SK-N-SH (cell line): Measurements from ENCODE around the gene CD14. TPM values are rescaled to one million over a fixed set of nuclear protein-coding genes. Genes with fewer than 3 reads are reported as not detected.
"Not testable (repeated sequence)": the region's sequence is repeated elsewhere in the genome, so short reads cannot be mapped to it uniquely, and the experiment has no call there.

Source experiments
- CTCF ChIA-PET: fragments of 300-600, 350-600 bp; formaldehyde crosslinking; extraction: SDS; loops from one replicate; lab custom pipeline; 2021; lab: Yijun Ruan, JAX
- POLR2A ChIA-PET: fragments of 350-600 bp; sonication (Branson Sonifier 250); formaldehyde crosslinking; extraction: SDS; loops from one replicate; lab custom pipeline; 2020; ENCODE audit warnings: antibody characterized with exemption, inconsistent platforms; lab: Yijun Ruan, JAX
- DNase-seq: peaks from one replicate; pipeline ENCODE4 v3.0.0; 2012
- H2AFZ ChIP-seq: fragments of 200-600 bp; sonication (generic); 2 replicates; pipeline ENCODE4 v1.8.1; 2016; ENCODE audit warnings: antibody characterized with exemption, mild to moderate bottlenecking, low read depth
- H3F3A ChIP-seq: fragments of 200-600 bp; sonication (generic); replicated peaks from 2 replicates; pipeline ENCODE3; 2016; ENCODE audit warnings: antibody characterized with exemption, mild to moderate bottlenecking; ENCODE audit not compliant: insufficient read depth
- H3K27ac ChIP-seq, 2 experiments: fragments of 200-500 bp in 1 of 2; fragments of 200-600 bp in 1 of 2; sonication (Bioruptor generic) in 1 of 2; sonication (generic), shearing (Covaris generic) in 1 of 2; 2 replicates each; pipeline versions ENCODE4 v1.5.1 to v1.6.1; 2014 to 2016; ENCODE audit warnings: low read depth in 2 of 2, inconsistent platforms in 1 of 2, low read length in 1 of 2, mild to moderate bottlenecking in 1 of 2, mixed read lengths in 1 of 2
- H3K27me3 ChIP-seq: fragments of 200-600 bp; sonication (generic), shearing (Covaris generic); 2 replicates; pipeline ENCODE4 v1.6.1; 2016; ENCODE audit warnings: mixed run types; ENCODE audit not compliant: insufficient read depth
- H3K36me3 ChIP-seq, 2 experiments: fragments of 200-500 bp in 1 of 2; fragments of 200-600 bp in 1 of 2; sonication (Bioruptor generic) in 1 of 2; sonication (generic) in 1 of 2; replicated peaks in 1 of 2; 2 replicates each; pipeline versions ENCODE3 to v1.5.1; 2014 to 2016; ENCODE audit warnings: low read length in 1 of 2, mild to moderate bottlenecking in 1 of 2; ENCODE audit not compliant: insufficient read depth in 2 of 2, control insufficient read depth in 1 of 2
- H3K4me1 ChIP-seq, 2 experiments: fragments of 200-500 bp in 1 of 2; fragments of 200-600 bp in 1 of 2; sonication (Bioruptor generic) in 1 of 2; sonication (generic), shearing (Covaris generic) in 1 of 2; 2 replicates each; pipeline versions ENCODE4 v1.5.1 to v1.6.1; 2014 to 2016; ENCODE audit warnings: low read depth in 1 of 2, low read length in 1 of 2, mixed run types in 1 of 2; ENCODE audit not compliant: insufficient read depth in 2 of 2, control insufficient read depth in 1 of 2
- H3K4me2 ChIP-seq: fragments of 200-600 bp; sonication (generic), shearing (Covaris generic); 2 replicates; pipeline ENCODE4 v1.6.1; 2017; ENCODE audit warnings: mixed run types
- H3K4me3 ChIP-seq, 2 experiments: fragments of 200-500 bp in 1 of 2; fragments of 200-600 bp in 1 of 2; sonication (Bioruptor generic) in 1 of 2; sonication (generic), shearing (Covaris generic) in 1 of 2; 2 replicates each; pipeline versions ENCODE4 v1.5.1 to v1.8.1; 2014 to 2016; ENCODE audit warnings: low read depth in 2 of 2, inconsistent platforms in 1 of 2, low read length in 1 of 2, mild to moderate bottlenecking in 1 of 2, mixed read lengths in 1 of 2, moderate library complexity in 1 of 2
- H3K79me2 ChIP-seq: fragments of 200-600 bp; sonication (generic); 2 replicates; pipeline ENCODE4 v1.8.1; 2017; ENCODE audit warnings: mild to moderate bottlenecking; ENCODE audit not compliant: insufficient read depth
- H3K9ac ChIP-seq: fragments of 200-600 bp; sonication (generic); 2 replicates; pipeline ENCODE4 v1.6.1; 2017; ENCODE audit warnings: mixed run types
- H3K9me2 ChIP-seq: fragments of 200-600 bp; sonication (generic); 2 replicates; pipeline ENCODE4 v1.6.1; 2017; ENCODE audit warnings: mixed run types
- H3K9me3 ChIP-seq: fragments of 200-600 bp; sonication (generic); 2 replicates; pipeline ENCODE4 v1.6.1; 2017; ENCODE audit warnings: mixed run types, mild to moderate bottlenecking, moderate library complexity
- H4K20me1 ChIP-seq: fragments of 200-600 bp; sonication (generic); 2 replicates; pipeline ENCODE4 v1.6.1; 2017; ENCODE audit warnings: mild to moderate bottlenecking, mixed run types; ENCODE audit not compliant: insufficient read depth
- GABPA ChIP-seq: IDR thresholded peaks from 2 replicates; pipeline ENCODE4 v1.4.0; 2012; ENCODE audit warnings: low read depth, mild to moderate bottlenecking
- GATA2 ChIP-seq: sonication (generic); formaldehyde crosslinking; IDR thresholded peaks from 2 replicates; pipeline ENCODE4 v1.5.0; 2020; ENCODE audit warnings: mild to moderate bottlenecking, missing genetic modification reagents
- JUND ChIP-seq: IDR thresholded peaks from 2 replicates; pipeline ENCODE4 v1.4.0; 2012
- POLR2AphosphoS5 ChIP-seq: IDR thresholded peaks from 2 replicates; pipeline ENCODE4 v1.6.1; 2012; ENCODE audit warnings: low read depth, low read length
- RFX5 ChIP-seq: IDR thresholded peaks from 2 replicates; pipeline ENCODE4 v1.6.1; 2012; ENCODE audit warnings: mild to moderate bottlenecking, improper control_type of control experiment, low read length
- RXRA ChIP-seq: IDR thresholded peaks from 2 replicates; pipeline ENCODE4 v1.4.0; 2012; ENCODE audit warnings: low read depth, mild to moderate bottlenecking, borderline replicate concordance
- SMC3 ChIP-seq: IDR thresholded peaks from 2 replicates; pipeline ENCODE4 v1.6.1; 2012; ENCODE audit warnings: low read depth, low read length, improper control_type of control experiment
- TCF12 ChIP-seq: IDR thresholded peaks from 2 replicates; pipeline ENCODE4 v1.4.0; 2012
- TEAD4 ChIP-seq: IDR thresholded peaks from 2 replicates; pipeline ENCODE4 v1.4.0; 2012; ENCODE audit warnings: mild to moderate bottlenecking, borderline replicate concordance; ENCODE audit not compliant: insufficient read depth
- WGBS: methylation state at CpG from one replicate; pipeline ENCODE4 v1.1.6; 2017; ENCODE audit warnings: low lambda C conversion rate; 5-methylcytosine and 5-hydroxymethylcytosine counted together
- polyA plus RNA-seq, 3 experiments: library from polyadenylated mRNA; depleted of rRNA; stranded (reverse); fragments of >200 nt; gene quantifications; 2 replicates each; pipeline ENCODE4 v1.2.3, GENCODE V29; 2012
- TF ChIP-seq, protein P1 (sequence below): IDR thresholded peaks from 2 replicates; pipeline ENCODE4 v1.4.0; 2012; ENCODE audit warnings: low read depth, borderline replicate concordance
- TF ChIP-seq, protein P2 (sequence below): IDR thresholded peaks from 2 replicates; pipeline ENCODE4 v1.6.1; 2012; ENCODE audit warnings: mild to moderate bottlenecking, low read depth, low read length, moderate library complexity
- TF ChIP-seq, protein P3 (sequence below): fragments of 150-350 bp; IDR thresholded peaks from 2 replicates; pipeline ENCODE4 v1.6.1; 2016; ENCODE audit warnings: mild to moderate bottlenecking, low read depth, low read length

CD14 gene
- polyA plus RNA-seq, 1 of the 3 experiments (the other 2 are of a cell fraction) = 0.12 TPM

DNA sequence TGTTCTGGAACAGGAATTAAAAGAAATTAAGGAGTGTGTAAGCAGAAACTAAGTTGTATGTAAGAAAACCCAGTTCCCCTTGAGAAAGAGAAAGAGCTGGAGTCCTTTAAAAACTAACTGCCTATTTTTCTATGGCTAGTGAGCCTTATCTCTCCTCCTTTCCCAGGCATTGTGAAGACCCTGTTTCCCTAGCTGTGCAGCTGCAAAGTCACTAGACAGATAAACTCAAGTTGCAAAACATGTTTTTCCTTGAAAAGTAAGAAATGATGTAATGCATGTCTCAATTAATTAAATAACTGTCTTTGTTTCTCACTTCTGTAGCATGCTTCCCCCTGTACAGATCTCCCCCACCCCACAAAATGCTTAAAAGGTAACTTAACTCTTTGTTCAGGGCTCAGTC, 9.9 kb downstream of the CD14 start:
- H3K9ac ChIP-seq, H3K79me2 ChIP-seq, DNase-seq, H3K4me3 ChIP-seq, H3K9me3 ChIP-seq, H3K9me2 ChIP-seq, H3K27ac ChIP-seq, H2AFZ ChIP-seq, H3K4me1 ChIP-seq, H3K4me2 ChIP-seq, H3K36me3 ChIP-seq, H3K27me3 ChIP-seq, POLR2A ChIA-PET, H4K20me1 ChIP-seq, H3F3A ChIP-seq: not testable (repeated sequence)
- CTCF ChIA-PET = interaction anchor here (1.1 kb wide), 1 partner anchor 17 kb away, joined by 3 read pairs; no protein-coding TSS in a partner anchor

DNA sequence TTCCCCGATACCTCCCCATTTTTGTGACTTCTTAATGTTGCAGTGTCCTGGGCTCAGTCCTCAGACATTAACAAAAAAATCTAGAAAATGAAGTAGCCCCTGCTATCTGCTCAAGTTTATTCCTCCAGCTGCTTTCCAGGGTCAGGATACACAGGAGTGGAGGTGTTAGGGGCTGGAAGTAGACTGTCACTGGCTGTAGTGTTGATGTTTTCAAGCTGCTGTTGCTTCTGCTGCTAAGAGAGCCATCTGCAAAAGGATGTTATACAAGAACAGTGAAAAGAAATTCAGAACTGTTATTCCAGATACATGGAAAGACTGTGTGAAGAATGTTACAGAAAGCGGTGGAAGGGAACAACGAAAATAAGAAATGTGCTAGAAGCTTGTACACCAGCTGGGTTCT, 10.7 kb downstream of the CD14 start:
- Histone ChIP-seq H3K36me3 (no peaks in the 10 kb centered on the region), H3K9me2 (no peaks in the 10 kb centered on the region), H4K20me1 (no peaks in the 10 kb centered on the region), H3K27ac (no peak overlapping the region), H3K9me3 (no peaks in the 10 kb centered on the region), H3K4me3 (no peak overlapping the region), H3F3A (no peaks in the 10 kb centered on the region), H3K9ac (no peak overlapping the region), H2AFZ (no peak overlapping the region), H3K4me1 (no peaks in the 10 kb centered on the region; a peak in 1 of 4 replicates), H3K79me2 (no peaks in the 10 kb centered on the region), H3K4me2 (no peak overlapping the region), H3K27me3 (no peaks in the 10 kb centered on the region; the same call in 1 of the 2 replicates)
- DNase-seq = no peak
- WGBS = 83% methylated on average over 3 of the region's 3 CpGs
- CTCF ChIA-PET = interaction anchor here (1.1 kb wide), 1 partner anchor 18 kb away, joined by 3 read pairs; no protein-coding TSS in a partner anchor
- TF ChIP-seq, protein P1, sequence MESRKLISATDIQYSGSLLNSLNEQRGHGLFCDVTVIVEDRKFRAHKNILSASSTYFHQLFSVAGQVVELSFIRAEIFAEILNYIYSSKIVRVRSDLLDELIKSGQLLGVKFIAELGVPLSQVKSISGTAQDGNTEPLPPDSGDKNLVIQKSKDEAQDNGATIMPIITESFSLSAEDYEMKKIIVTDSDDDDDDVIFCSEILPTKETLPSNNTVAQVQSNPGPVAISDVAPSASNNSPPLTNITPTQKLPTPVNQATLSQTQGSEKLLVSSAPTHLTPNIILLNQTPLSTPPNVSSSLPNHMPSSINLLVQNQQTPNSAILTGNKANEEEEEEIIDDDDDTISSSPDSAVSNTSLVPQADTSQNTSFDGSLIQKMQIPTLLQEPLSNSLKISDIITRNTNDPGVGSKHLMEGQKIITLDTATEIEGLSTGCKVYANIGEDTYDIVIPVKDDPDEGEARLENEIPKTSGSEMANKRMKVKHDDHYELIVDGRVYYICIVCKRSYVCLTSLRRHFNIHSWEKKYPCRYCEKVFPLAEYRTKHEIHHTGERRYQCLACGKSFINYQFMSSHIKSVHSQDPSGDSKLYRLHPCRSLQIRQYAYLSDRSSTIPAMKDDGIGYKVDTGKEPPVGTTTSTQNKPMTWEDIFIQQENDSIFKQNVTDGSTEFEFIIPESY = no peak
- TF ChIP-seq TCF12 = no peak
- POLR2A ChIA-PET = interaction anchor here (0.6 kb wide), 1 partner anchor 25 kb away, joined by 3 read pairs; no protein-coding TSS in a partner anchor

DNA sequence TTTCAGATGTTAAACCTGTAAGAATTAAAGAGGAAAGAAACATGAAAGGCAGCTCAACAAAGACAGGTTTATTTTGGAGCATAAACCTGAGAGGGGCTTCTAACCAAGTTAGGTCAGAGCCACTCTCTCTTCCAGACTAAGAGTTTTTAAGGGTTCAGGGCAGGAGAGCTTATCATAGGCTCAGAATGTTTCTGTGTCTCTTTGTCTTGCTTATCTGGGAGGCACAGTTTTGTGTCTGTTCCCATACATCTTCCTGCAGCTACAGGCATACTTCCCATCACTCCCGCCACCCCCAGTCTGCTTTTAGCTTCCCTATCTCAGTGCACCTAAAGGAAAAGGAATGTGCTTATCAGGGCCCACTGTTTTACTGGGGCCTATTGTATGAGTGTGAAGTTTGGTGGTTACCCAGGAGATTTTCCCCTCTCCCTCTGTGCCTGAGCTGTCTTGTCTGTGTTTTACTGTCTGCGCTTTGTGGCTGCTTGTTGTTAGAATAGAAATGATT, 21.9 kb downstream of the CD14 start:
- no peak for TF ChIP-seq GATA2 (CRISPR knock-in tag)
- no peak for TF ChIP-seq RFX5
- no peak for TF ChIP-seq POLR2AphosphoS5
- TF ChIP-seq RXRA = no peak
- no peak for TF ChIP-seq TEAD4
- no peak for TF ChIP-seq SMC3
- TF ChIP-seq GABPA = no peak
- TF ChIP-seq TCF12 = no peak
- TF ChIP-seq, protein P2, sequence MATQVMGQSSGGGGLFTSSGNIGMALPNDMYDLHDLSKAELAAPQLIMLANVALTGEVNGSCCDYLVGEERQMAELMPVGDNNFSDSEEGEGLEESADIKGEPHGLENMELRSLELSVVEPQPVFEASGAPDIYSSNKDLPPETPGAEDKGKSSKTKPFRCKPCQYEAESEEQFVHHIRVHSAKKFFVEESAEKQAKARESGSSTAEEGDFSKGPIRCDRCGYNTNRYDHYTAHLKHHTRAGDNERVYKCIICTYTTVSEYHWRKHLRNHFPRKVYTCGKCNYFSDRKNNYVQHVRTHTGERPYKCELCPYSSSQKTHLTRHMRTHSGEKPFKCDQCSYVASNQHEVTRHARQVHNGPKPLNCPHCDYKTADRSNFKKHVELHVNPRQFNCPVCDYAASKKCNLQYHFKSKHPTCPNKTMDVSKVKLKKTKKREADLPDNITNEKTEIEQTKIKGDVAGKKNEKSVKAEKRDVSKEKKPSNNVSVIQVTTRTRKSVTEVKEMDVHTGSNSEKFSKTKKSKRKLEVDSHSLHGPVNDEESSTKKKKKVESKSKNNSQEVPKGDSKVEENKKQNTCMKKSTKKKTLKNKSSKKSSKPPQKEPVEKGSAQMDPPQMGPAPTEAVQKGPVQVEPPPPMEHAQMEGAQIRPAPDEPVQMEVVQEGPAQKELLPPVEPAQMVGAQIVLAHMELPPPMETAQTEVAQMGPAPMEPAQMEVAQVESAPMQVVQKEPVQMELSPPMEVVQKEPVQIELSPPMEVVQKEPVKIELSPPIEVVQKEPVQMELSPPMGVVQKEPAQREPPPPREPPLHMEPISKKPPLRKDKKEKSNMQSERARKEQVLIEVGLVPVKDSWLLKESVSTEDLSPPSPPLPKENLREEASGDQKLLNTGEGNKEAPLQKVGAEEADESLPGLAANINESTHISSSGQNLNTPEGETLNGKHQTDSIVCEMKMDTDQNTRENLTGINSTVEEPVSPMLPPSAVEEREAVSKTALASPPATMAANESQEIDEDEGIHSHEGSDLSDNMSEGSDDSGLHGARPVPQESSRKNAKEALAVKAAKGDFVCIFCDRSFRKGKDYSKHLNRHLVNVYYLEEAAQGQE = no peak
- TF ChIP-seq, protein P3, sequence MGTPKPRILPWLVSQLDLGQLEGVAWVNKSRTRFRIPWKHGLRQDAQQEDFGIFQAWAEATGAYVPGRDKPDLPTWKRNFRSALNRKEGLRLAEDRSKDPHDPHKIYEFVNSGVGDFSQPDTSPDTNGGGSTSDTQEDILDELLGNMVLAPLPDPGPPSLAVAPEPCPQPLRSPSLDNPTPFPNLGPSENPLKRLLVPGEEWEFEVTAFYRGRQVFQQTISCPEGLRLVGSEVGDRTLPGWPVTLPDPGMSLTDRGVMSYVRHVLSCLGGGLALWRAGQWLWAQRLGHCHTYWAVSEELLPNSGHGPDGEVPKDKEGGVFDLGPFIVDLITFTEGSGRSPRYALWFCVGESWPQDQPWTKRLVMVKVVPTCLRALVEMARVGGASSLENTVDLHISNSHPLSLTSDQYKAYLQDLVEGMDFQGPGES = no peak
- TF ChIP-seq, protein P1 = no peak
- TF ChIP-seq JUND = no peak
- ChIA-PET CTCF (no interaction called here), POLR2A (no interaction called here)
- Histone ChIP-seq H3K4me1 (no peaks in the 10 kb centered on the region), H4K20me1 (no peaks in the 10 kb centered on the region), H2AFZ (no peak overlapping the region), H3K27me3 (no peaks in the 10 kb centered on the region), H3K36me3 (no peaks in the 10 kb centered on the region), H3K4me3 (no peak overlapping the region), H3K9me3 (no peaks in the 10 kb centered on the region), H3K4me2 (no peak overlapping the region), H3K9me2 (no peaks in the 10 kb centered on the region), H3K79me2 (no peaks in the 10 kb centered on the region), H3F3A (no peaks in the 10 kb centered on the region), H3K9ac (no peak overlapping the region), H3K27ac (no peak overlapping the region)
- WGBS = 84% methylated on average over 2 of the region's 2 CpGs
- no peak for DNase-seq
